ENCODE measurements around the gene NCOA7.

DNA sequence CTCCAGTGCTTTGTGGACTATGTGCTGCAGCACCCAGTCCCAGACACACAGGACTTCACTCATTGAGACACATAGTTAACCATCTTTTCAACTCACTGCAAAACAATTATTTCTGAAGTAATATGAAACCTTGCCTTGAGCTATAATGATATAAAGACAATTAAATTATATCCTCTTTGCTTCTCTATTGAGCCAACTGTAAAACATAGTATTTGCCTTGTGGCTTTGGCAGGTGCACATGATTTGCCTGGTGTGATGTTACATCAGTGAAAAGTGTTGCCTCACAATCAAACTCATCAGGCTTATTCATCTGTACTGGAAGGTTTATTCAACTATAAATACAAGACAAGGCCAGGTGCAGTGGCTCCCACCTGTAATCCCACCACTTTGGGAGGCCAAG is 80.6 kb downstream of the NCOA7 start:
- TF ChIP-seq CTCF (IDR thresholded peaks at IDR 0.05), result no peak
- TF ChIP-seq EZH2 (IDR thresholded peaks at IDR 0.05), result no peak
